H9 (cell line): ENCODE data around the gene CNRIP1. TPM values are rescaled to one million over a fixed set of nuclear protein-coding genes. Genes with fewer than 3 reads are reported as not detected.

ENCODE experiments used
- DNase-seq: peaks from one replicate; pipeline ENCODE4 v3.0.0-alpha.2; 2017
- H2AFZ ChIP-seq: one replicate; pipeline ENCODE4 v1.6.1; 2013; ENCODE audit warnings: mild to moderate bottlenecking, low read length, control low read depth, moderate library complexity
- H2AK5ac ChIP-seq: 2 replicates; pipeline ENCODE4 v1.6.1; 2013; ENCODE audit warnings: low read length, control low read depth, mixed read lengths; ENCODE audit not compliant: insufficient read length
- H2BK120ac ChIP-seq: one replicate; pipeline ENCODE4 v1.6.1; 2013; ENCODE audit warnings: low read depth, mild to moderate bottlenecking, low read length, control low read depth, inconsistent platforms; ENCODE audit not compliant: poor library complexity, severe bottlenecking
- H2BK12ac ChIP-seq: 2 replicates; pipeline ENCODE4 v1.6.1; 2013; ENCODE audit warnings: low read length, control low read depth, mixed read lengths, low read depth; ENCODE audit not compliant: insufficient read length
- H2BK15ac ChIP-seq: 2 replicates; pipeline ENCODE4 v1.6.1; 2013; ENCODE audit warnings: low read depth, low read length, control low read depth
- H2BK20ac ChIP-seq: one replicate; pipeline ENCODE4 v1.6.1; 2013; ENCODE audit warnings: low read depth, mild to moderate bottlenecking, low read length, control low read depth, inconsistent platforms; ENCODE audit not compliant: poor library complexity, severe bottlenecking
- H2BK5ac ChIP-seq: 2 replicates; pipeline ENCODE4 v1.6.1; 2013; ENCODE audit warnings: low read length, control low read depth, mixed read lengths; ENCODE audit not compliant: insufficient read length
- H3K14ac ChIP-seq: 2 replicates; pipeline ENCODE4 v1.6.1; 2013; ENCODE audit warnings: low read length, control low read depth; ENCODE audit not compliant: insufficient read depth
- H3K18ac ChIP-seq: 2 replicates; pipeline ENCODE4 v1.6.1; 2013; ENCODE audit warnings: low read depth, mild to moderate bottlenecking, mixed read lengths, low read length, control low read depth; ENCODE audit not compliant: insufficient read length
- H3K23ac ChIP-seq: 2 replicates; pipeline ENCODE4 v1.6.1; 2013; ENCODE audit warnings: low read length, control low read depth, mixed read lengths, low read depth; ENCODE audit not compliant: insufficient read length
- H3K23me2 ChIP-seq: 2 replicates; pipeline ENCODE4 v1.6.1; 2013; ENCODE audit warnings: low read depth, mild to moderate bottlenecking, mixed read lengths, low read length, control low read depth; ENCODE audit not compliant: insufficient read length, poor library complexity, severe bottlenecking
- H3K27ac ChIP-seq: 2 replicates; pipeline ENCODE4 v1.5.1; 2013; ENCODE audit warnings: low read length, control low read depth, mixed read lengths, low read depth; ENCODE audit not compliant: insufficient read length
- H3K27me3 ChIP-seq: 2 replicates; pipeline ENCODE4 v1.6.1; 2013; ENCODE audit warnings: low read length, control low read depth, inconsistent platforms; ENCODE audit not compliant: insufficient read depth
- H3K4ac ChIP-seq: 2 replicates; pipeline ENCODE4 v1.6.1; 2013; ENCODE audit warnings: low read depth, mild to moderate bottlenecking, control low read depth, inconsistent platforms, low read length, moderate library complexity
- H3K4me1 ChIP-seq: 2 replicates; pipeline ENCODE4 v1.6.1; 2013; ENCODE audit warnings: low read length, control low read depth, inconsistent platforms; ENCODE audit not compliant: insufficient read depth
- H3K4me2 ChIP-seq: 2 replicates; pipeline ENCODE4 v1.6.1; 2013; ENCODE audit warnings: low read length, control low read depth, mixed read lengths; ENCODE audit not compliant: insufficient read length, insufficient read depth
- H3K56ac ChIP-seq: 2 replicates; pipeline ENCODE4 v1.6.1; 2013; ENCODE audit warnings: low read depth, mild to moderate bottlenecking, mixed read lengths, low read length, control low read depth; ENCODE audit not compliant: insufficient read length
- H3K79me1 ChIP-seq: 2 replicates; pipeline ENCODE4 v1.6.1; 2013; ENCODE audit warnings: low read depth, mild to moderate bottlenecking, moderate library complexity, low read length, control low read depth, inconsistent platforms; ENCODE audit not compliant: insufficient read depth, poor library complexity, severe bottlenecking
- H3K79me2 ChIP-seq: 2 replicates; pipeline ENCODE4 v1.6.1; 2013; ENCODE audit warnings: low read length, control low read depth, inconsistent platforms; ENCODE audit not compliant: insufficient read depth
- H3K9ac ChIP-seq: 2 replicates; pipeline ENCODE4 v1.6.1; 2013; ENCODE audit warnings: low read length, control low read depth, mixed read lengths; ENCODE audit not compliant: insufficient read length; ENCODE audit errors: extremely low read depth
- H3K9me3 ChIP-seq: one replicate; pipeline ENCODE4 v1.6.1; 2013; ENCODE audit warnings: low read depth, low read length, inconsistent platforms; ENCODE audit not compliant: control insufficient read depth
- H3T11ph ChIP-seq: one replicate; pipeline ENCODE4 v1.6.1; 2013; ENCODE audit warnings: mild to moderate bottlenecking, low read length, control low read depth, inconsistent platforms
- H4K20me1 ChIP-seq: one replicate; pipeline ENCODE4 v1.6.1; 2013; ENCODE audit not compliant: control insufficient read depth, insufficient read length, insufficient read depth
- H4K5ac ChIP-seq: 2 replicates; pipeline ENCODE4 v1.6.1; 2013; ENCODE audit warnings: low read depth, mild to moderate bottlenecking, mixed read lengths, low read length, control low read depth; ENCODE audit not compliant: insufficient read length
- H4K8ac ChIP-seq: replicated peaks from 2 replicates; pipeline ENCODE4 v1.6.1; 2013; ENCODE audit warnings: low read length, control low read depth, mixed read lengths, low read depth; ENCODE audit not compliant: insufficient read length
- H4K91ac ChIP-seq: 2 replicates; pipeline ENCODE4 v1.6.1; 2013; ENCODE audit warnings: low read depth, mild to moderate bottlenecking, moderate library complexity, mixed read lengths, low read length, control low read depth; ENCODE audit not compliant: insufficient read length
- H3K27ac Mint-ChIP-seq, 3 experiments: 2 replicates in 2 of 3; 3 replicates in 1 of 3; pipeline ENCODE4 v1.8.0; 2020 to 2021; ENCODE audit warnings: mixed read lengths in 3 of 3, mild to moderate bottlenecking in 1 of 3, moderate library complexity in 1 of 3
- H3K27me3 Mint-ChIP-seq: 2 replicates; pipeline ENCODE4 v1.8.0; 2021; ENCODE audit warnings: low read depth, mild to moderate bottlenecking, moderate library complexity, mixed read lengths
- H3K36me3 Mint-ChIP-seq, 3 experiments: 2 replicates in 2 of 3; 3 replicates in 1 of 3; pipeline ENCODE4 v1.8.0; 2020 to 2021; ENCODE audit warnings: low read depth in 3 of 3, mixed read lengths in 3 of 3; ENCODE audit not compliant: insufficient read depth in 1 of 3
- H3K4me1 Mint-ChIP-seq, 2 experiments: 2 replicates each; pipeline ENCODE4 v1.8.0; 2020; ENCODE audit warnings: mixed read lengths in 2 of 2
- H3K4me3 Mint-ChIP-seq, 2 experiments: 2 replicates in 1 of 2; 3 replicates in 1 of 2; pipeline ENCODE4 v1.8.0; 2020 to 2021; ENCODE audit warnings: mild to moderate bottlenecking in 2 of 2, mixed read lengths in 2 of 2, moderate library complexity in 1 of 2
- H3K9me3 Mint-ChIP-seq, 2 experiments: 2 replicates in 1 of 2; 3 replicates in 1 of 2; pipeline ENCODE4 v1.8.0; 2020; ENCODE audit warnings: mild to moderate bottlenecking in 2 of 2, mixed read lengths in 2 of 2, moderate library complexity in 1 of 2
- WGBS: extraction: QIAGEN DNeasy Blood & Tissue Kit; methylation state at CpG from one replicate; pipeline ENCODE4 v1.1.7; 2013; ENCODE audit warnings: missing lambda C conversion rate, low lambda C conversion rate, mixed read lengths; ENCODE audit not compliant: insufficient read length; ENCODE audit errors: extremely low coverage; 5-methylcytosine and 5-hydroxymethylcytosine counted together
- total RNA-seq: library from RNA; stranded (reverse); gene quantifications from 2 replicates; pipeline ENCODE4 v1.2.1, GENCODE V29; 2021
- TF ChIP-seq, protein P1 (sequence below): fragments of 200-600 bp; sonication (generic); conservative IDR thresholded peaks from 3 replicates; pipeline ENCODE4 v1.8.0; 2021; ENCODE audit warnings: antibody characterized with exemption, mild to moderate bottlenecking

The CNRIP1 gene
- total RNA-seq, 1 experiment from 2014 or later, result 0.70 TPM

GRCh38 chr2:68278169-68278568 lies 41.6 kb downstream of the CNRIP1 start:
- no peak for DNase-seq
- Histone ChIP-seq H3T11ph (no peak overlapping the region), H4K20me1 (no peaks in the 10 kb centered on the region), H4K91ac (no peak overlapping the region), H2BK20ac (no peak overlapping the region), H3K23ac (no peak overlapping the region), H3K23me2 (no peaks in the 10 kb centered on the region), H3K4me1 (no peaks in the 10 kb centered on the region), H3K27ac (no peak overlapping the region), H2BK120ac (no peak overlapping the region), H3K14ac (no peak overlapping the region), H2BK5ac (no peak overlapping the region), H3K18ac (no peak overlapping the region), H2AFZ (no peak overlapping the region), H3K79me2 (no peaks in the 10 kb centered on the region), H3K9me3 (no peaks in the 10 kb centered on the region), H3K4ac (no peak overlapping the region), H3K27me3 (no peaks in the 10 kb centered on the region), H2AK5ac (no peak overlapping the region), H2BK12ac (no peak overlapping the region), H4K8ac (no peak overlapping the region), H3K56ac (no peak overlapping the region), H2BK15ac (no peak overlapping the region), H3K79me1 (no peaks in the 10 kb centered on the region), H3K9ac (no peak overlapping the region), H4K5ac (no peak overlapping the region), H3K4me2 (no peak overlapping the region)
- TF ChIP-seq, protein P1, sequence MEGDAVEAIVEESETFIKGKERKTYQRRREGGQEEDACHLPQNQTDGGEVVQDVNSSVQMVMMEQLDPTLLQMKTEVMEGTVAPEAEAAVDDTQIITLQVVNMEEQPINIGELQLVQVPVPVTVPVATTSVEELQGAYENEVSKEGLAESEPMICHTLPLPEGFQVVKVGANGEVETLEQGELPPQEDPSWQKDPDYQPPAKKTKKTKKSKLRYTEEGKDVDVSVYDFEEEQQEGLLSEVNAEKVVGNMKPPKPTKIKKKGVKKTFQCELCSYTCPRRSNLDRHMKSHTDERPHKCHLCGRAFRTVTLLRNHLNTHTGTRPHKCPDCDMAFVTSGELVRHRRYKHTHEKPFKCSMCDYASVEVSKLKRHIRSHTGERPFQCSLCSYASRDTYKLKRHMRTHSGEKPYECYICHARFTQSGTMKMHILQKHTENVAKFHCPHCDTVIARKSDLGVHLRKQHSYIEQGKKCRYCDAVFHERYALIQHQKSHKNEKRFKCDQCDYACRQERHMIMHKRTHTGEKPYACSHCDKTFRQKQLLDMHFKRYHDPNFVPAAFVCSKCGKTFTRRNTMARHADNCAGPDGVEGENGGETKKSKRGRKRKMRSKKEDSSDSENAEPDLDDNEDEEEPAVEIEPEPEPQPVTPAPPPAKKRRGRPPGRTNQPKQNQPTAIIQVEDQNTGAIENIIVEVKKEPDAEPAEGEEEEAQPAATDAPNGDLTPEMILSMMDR, result no peak
- H3K4me1 Mint-ChIP-seq, result peaks cover 3 to 6% of the 10 kb centered on the region in 2 experiments; a peak in 1 of 4 replicates
- H3K27me3 Mint-ChIP-seq, result peaks cover 4% of the 10 kb centered on the region; the same call in 1 of the 2 replicates
- no peak overlapping the region for H3K4me3 Mint-ChIP-seq
- H3K36me3 Mint-ChIP-seq, result no peaks in the 10 kb centered on the region
- no peaks in the 10 kb centered on the region for H3K9me3 Mint-ChIP-seq
- WGBS, result no CpG with 5 or more reads among the region's 1 CpG
- H3K27ac Mint-ChIP-seq, result no peak overlapping the region
